CD4-positive, alpha-beta T cell treated with Interleukin-17A for 1 hour (primary cell): ENCODE measurements around the gene ELANE.
"Not testable (repeated sequence)": the region's sequence is repeated elsewhere in the genome, so short reads cannot be mapped to it uniquely, and the experiment has no call there.

Experiments used
- DNase-seq: peaks from one replicate; pipeline ENCODE4 v3.0.0-alpha.2; 2020

The ELANE gene

GRCh38 chr19:843180-843835 is 8.8 kb upstream of the ELANE start:
- DNase-seq = no peak

- DNase-seq = no peak
Observed at GRCh38 chr19:843836-844545, 8.1 kb upstream of the ELANE start.

GRCh38 chr19:844546-844971 is 7.5 kb upstream of the ELANE start:
- DNase-seq = no peak

GRCh38 chr19:845707-846521 is 6.2 kb upstream of the ELANE start:
- no peak for DNase-seq

- no peak for DNase-seq
Observed at GRCh38 chr19:848386-848921, 3.6 kb upstream of the ELANE start.

GRCh38 chr19:849195-849594 is 2.9 kb upstream of the ELANE start:
- not testable (repeated sequence) for DNase-seq

GRCh38 chr19:850221-850978 is 1.7 kb upstream of the ELANE start:
- no peak for DNase-seq

- DNase-seq = no peak
Observed at GRCh38 chr19:850979-851335, 1.1 kb upstream of the ELANE start.

GRCh38 chr19:853014-853585 is 997 bp downstream of the ELANE start:
- DNase-seq = no peak

GRCh38 chr19:853614-854220 is 1.6 kb downstream of the ELANE start:
- DNase-seq = not testable (repeated sequence)

GRCh38 chr19:854549-854948 is 2.4 kb downstream of the ELANE start:
- DNase-seq = no peak

- no peak for DNase-seq
Observed at GRCh38 chr19:855142-855541, 3.0 kb downstream of the ELANE start.

- no peak for DNase-seq
Observed at GRCh38 chr19:855566-856120, 3.5 kb downstream of the ELANE start.

GRCh38 chr19:858284-858683 is 6.2 kb downstream of the ELANE start:
- DNase-seq = no peak

- no peak for DNase-seq
Observed at GRCh38 chr19:858868-859843, 7.1 kb downstream of the ELANE start, which contains the start of gene CFD. Gene CFD (plus strand): TSS chr19:859664. CDS start chr19:859690, 26 bp downstream.

GRCh38 chr19:861141-861755 is 9.1 kb downstream of the ELANE start:
- DNase-seq = no peak

GRCh38 chr19:861756-862580 is 9.9 kb downstream of the ELANE start:
- peak; percentile 71 for DNase-seq

- DNase-seq = peak; percentile 85
Observed at GRCh38 chr19:862581-863314, 10.6 kb downstream of the ELANE start.
